Neutrophil (primary cell): ENCODE data around the gene NAE1.

Source experiments
- H3K27ac ChIP-seq: fragments of 200-600 bp; sonication (generic); 2 replicates; pipeline ENCODE4 v1.5.1; 2016; ENCODE audit warnings: mild to moderate bottlenecking, moderate library complexity
- H3K27me3 ChIP-seq: fragments of 200-600 bp; sonication (generic); 2 replicates; pipeline ENCODE4 v1.6.0; 2016; ENCODE audit warnings: mild to moderate bottlenecking
- H3K36me3 ChIP-seq: fragments of 200-600 bp; sonication (generic); 2 replicates; pipeline ENCODE4 v1.5.1; 2017
- H3K4me1 ChIP-seq, 2 experiments: fragments of 200-600 bp in 1 of 2; sonication (generic) in 1 of 2; 1 replicate in 1 of 2; 2 replicates in 1 of 2; pipeline versions ENCODE4 v1.5.1 to v1.6.1; 2013 to 2016; ENCODE audit warnings: low read depth in 1 of 2, low read length in 1 of 2, mild to moderate bottlenecking in 1 of 2, moderate library complexity in 1 of 2; ENCODE audit not compliant: control insufficient read depth in 1 of 2, insufficient read depth in 1 of 2
- H3K4me3 ChIP-seq, 2 experiments: fragments of 200-600 bp in 1 of 2; sonication (generic) in 1 of 2; 1 replicate in 1 of 2; 2 replicates in 1 of 2; pipeline ENCODE4 v1.5.1; 2013 to 2016; ENCODE audit warnings: low read depth in 1 of 2, low read length in 1 of 2, mild to moderate bottlenecking in 1 of 2, moderate library complexity in 1 of 2
- H3K9me3 ChIP-seq: fragments of 200-600 bp; sonication (generic); 2 replicates; pipeline ENCODE4 v1.5.1; 2016
- CTCF ChIP-seq: fragments of 200-600 bp; sonication (generic); IDR thresholded peaks from 2 replicates; pipeline ENCODE4 v1.5.1; 2016; ENCODE audit warnings: antibody characterized with exemption

The NAE1 gene

DNA sequence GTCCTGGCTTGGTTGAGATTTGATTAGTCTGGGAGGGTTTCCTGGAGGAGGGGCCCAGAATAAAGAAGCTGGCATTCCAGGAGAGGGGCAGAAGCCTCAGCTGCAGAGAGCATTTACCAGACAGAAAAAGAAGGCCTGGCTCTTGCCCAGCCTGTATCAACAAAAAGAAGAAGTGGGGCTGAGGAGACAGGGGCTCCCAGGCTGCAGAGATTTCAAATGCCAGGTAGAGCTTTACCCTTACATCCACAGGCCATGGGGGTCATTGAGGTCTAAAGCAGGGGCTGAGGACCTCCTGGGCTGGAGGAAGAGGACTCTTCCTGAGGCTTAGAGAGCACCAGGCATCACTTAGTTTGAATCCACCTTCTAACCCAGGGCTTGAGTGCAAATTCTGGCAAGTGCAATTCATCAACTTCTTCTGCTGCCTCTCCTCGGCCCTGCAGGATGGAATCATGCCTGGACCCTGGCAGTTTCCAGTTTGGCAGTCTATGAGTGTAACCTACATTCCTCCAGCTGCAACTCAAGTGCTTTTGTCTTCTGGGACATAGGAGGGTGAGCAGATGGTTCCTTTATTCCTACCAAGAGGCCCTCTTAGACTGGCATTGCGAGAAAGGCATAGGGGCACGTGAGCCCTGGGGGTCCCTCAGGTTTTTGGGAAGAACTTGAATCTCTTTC is 28.8 kb upstream of the NAE1 start:
- no peaks in the 10 kb centered on the region for H3K36me3 ChIP-seq
- no peak overlapping the region for H3K4me3 ChIP-seq
- H3K27me3 ChIP-seq, result no peaks in the 10 kb centered on the region
- H3K4me1 ChIP-seq, result peaks cover 11 to 12% of the 10 kb centered on the region in 2 experiments
- no peak overlapping the region for H3K27ac ChIP-seq
- no peaks in the 10 kb centered on the region for H3K9me3 ChIP-seq
- TF ChIP-seq CTCF, result no peak

DNA sequence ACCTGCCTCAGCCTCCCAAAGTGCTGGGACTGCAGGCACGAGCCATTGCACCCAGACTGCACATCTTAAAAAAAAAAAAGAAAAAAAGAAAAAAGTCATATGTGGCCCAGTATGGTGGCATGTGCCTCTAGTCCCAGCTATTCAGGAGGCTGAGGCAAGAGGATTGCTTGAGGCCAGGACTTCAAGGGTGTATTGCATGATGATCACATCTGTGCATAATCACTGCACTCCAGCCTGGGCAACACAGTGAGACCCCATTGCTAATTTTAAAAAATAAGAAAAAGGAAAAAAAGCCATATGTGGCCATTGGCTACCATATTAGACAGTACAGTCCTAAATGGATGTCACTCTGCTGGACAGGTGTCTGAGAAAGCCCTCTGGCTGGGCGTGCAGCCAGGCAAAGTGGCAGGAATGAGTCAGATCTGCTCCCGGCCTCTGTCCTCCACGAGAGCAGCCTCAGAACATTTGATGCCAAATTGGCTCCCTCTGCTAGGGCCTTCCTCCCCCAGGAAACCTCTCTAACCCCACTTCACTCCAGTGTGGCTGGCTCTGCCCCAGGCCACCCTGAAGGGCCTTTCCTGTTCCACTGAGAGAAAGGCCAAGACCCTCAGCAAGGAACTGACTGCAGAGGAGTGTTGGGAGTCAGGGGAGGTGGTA is 28.1 kb upstream of the NAE1 start:
- H3K36me3 ChIP-seq, result no peaks in the 10 kb centered on the region
- H3K9me3 ChIP-seq, result no peaks in the 10 kb centered on the region
- TF ChIP-seq CTCF, result no peak
- peaks cover 11 to 12% of the 10 kb centered on the region in 2 experiments for H3K4me1 ChIP-seq
- H3K27me3 ChIP-seq, result no peaks in the 10 kb centered on the region
- H3K4me3 ChIP-seq, result no peak overlapping the region
- H3K27ac ChIP-seq, result no peak overlapping the region

DNA sequence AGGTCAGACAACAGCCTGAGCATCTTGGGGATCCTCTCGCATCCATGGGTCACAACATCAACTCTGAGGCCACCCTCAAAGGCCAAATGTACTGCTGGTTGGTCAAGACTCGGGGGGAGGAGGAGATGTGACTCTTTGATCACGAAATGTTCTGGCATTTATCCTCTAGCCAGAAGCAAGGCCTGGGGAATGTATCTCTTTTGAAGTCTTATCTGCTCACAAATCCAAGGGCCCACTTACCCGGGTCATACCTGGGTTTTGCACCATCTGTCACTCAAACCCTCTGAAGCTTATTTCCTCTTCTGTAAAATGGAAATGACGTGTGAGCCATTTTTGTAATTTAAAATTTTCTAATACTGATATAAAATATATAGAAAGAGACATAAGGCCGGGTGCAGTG is 26.7 kb upstream of the NAE1 start:
- Histone ChIP-seq H3K4me3 (no peak overlapping the region), H3K4me1 (no peaks in the 10 kb centered on the region), H3K27ac (no peak overlapping the region), H3K27me3 (no peaks in the 10 kb centered on the region), H3K9me3 (no peaks in the 10 kb centered on the region), H3K36me3 (no peaks in the 10 kb centered on the region)
- no peak for TF ChIP-seq CTCF

DNA sequence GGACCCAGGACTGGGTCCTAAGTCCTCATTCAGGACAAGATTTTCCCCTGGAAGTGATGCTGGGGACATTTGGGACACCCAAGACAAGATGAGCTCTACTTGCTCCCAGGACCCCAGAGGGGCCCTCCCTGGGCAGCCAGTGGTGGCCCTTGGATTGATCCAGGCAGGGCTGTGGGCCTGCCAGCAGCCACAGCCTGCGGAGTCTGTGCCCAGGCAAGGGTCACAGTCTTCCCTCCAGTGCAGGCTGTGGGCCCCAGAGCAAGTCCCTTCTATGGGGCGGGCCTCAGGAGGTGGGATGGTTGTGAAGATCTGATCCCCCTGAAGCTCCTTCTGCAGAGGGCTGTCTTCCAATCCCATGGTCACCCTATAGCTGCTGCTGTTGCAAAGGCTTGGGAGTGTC is 26.0 kb upstream of the NAE1 start:
- no peaks in the 10 kb centered on the region for H3K27me3 ChIP-seq
- no peaks in the 10 kb centered on the region for H3K9me3 ChIP-seq
- H3K4me3 ChIP-seq, result no peak overlapping the region
- no peak overlapping the region for H3K27ac ChIP-seq
- no peak for TF ChIP-seq CTCF
- H3K36me3 ChIP-seq, result no peaks in the 10 kb centered on the region
- H3K4me1 ChIP-seq, result no peaks in the 10 kb centered on the region

GRCh38 chr16:66856184-66856730 is 25.5 kb upstream of the NAE1 start:
- Histone ChIP-seq H3K4me3 (no peak overlapping the region), H3K9me3 (no peaks in the 10 kb centered on the region), H3K27me3 (no peaks in the 10 kb centered on the region), H3K27ac (no peak overlapping the region), H3K36me3 (no peaks in the 10 kb centered on the region), H3K4me1 (no peaks in the 10 kb centered on the region)
- no peak for TF ChIP-seq CTCF
